ENCODE results near the gene PRTG. TPM values are rescaled to one million over a fixed set of nuclear protein-coding genes. Genes with fewer than 3 reads are reported as not detected.

Gene PRTG
- total and polyA plus RNA-seq, 4 donors: 0.68 to 21.9 (median 7.2) TPM

DNA sequence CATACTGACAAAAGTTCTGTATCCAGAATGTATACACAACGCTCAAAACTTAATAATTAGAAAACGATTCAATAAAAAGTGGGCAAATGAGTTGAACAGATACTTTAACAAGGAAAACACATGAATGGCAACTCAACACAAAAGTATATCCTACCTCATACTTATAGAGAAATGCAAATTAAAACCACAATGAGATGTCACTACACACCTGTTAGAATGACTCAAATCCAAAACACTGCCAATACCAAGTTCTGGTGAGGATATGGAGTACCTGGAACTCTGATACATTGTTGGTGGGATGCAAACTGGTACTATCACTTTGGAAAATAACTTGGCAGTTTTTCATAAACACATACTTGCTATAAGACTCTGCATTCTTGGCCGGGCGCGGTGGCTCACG lies 42.1 kb downstream of the PRTG start:
- DNase-seq (no peak), ATAC-seq (ENCODE audit: insufficient read depth, low FRiP score) (no peak)
- Histone ChIP-seq H3K36me3 (ENCODE audit: control insufficient read depth in 4 of 4, insufficient read depth in 4 of 4, low read length in 4 of 4) (no peaks in the 10 kb centered on the region), H3K9ac (ENCODE audit: insufficient read depth in 1 of 2, low read length in 2 of 2) (no peak overlapping the region), H3K4me3 (no peak overlapping the region), H3K4me1 (ENCODE audit: control insufficient read depth in 5 of 5, insufficient read depth in 5 of 5, low read length in 5 of 5) (peaks cover 0 to 7% (median 0%) of the 10 kb centered on the region in 5 donors), H3K9me3 (ENCODE audit: control insufficient read depth in 4 of 4, insufficient read depth in 3 of 4, low read length in 3 of 4) (no peaks in the 10 kb centered on the region), H3K27ac (ENCODE audit: low read depth in 1 of 2, low read length in 1 of 2) (no peak overlapping the region), H3K27me3 (ENCODE audit: control insufficient read depth in 3 of 3, insufficient read depth in 3 of 3, low read length in 2 of 3) (no peaks in the 10 kb centered on the region)
- TF ChIP-seq, protein P1, sequence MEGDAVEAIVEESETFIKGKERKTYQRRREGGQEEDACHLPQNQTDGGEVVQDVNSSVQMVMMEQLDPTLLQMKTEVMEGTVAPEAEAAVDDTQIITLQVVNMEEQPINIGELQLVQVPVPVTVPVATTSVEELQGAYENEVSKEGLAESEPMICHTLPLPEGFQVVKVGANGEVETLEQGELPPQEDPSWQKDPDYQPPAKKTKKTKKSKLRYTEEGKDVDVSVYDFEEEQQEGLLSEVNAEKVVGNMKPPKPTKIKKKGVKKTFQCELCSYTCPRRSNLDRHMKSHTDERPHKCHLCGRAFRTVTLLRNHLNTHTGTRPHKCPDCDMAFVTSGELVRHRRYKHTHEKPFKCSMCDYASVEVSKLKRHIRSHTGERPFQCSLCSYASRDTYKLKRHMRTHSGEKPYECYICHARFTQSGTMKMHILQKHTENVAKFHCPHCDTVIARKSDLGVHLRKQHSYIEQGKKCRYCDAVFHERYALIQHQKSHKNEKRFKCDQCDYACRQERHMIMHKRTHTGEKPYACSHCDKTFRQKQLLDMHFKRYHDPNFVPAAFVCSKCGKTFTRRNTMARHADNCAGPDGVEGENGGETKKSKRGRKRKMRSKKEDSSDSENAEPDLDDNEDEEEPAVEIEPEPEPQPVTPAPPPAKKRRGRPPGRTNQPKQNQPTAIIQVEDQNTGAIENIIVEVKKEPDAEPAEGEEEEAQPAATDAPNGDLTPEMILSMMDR (IDR thresholded peaks at IDR 0.05; ENCODE audit: control extremely low read depth, extremely low read depth): no peak
- WGBS, 2 donors: 95 to 96% methylated on average over 6 of the region's 6 CpGs

DNA sequence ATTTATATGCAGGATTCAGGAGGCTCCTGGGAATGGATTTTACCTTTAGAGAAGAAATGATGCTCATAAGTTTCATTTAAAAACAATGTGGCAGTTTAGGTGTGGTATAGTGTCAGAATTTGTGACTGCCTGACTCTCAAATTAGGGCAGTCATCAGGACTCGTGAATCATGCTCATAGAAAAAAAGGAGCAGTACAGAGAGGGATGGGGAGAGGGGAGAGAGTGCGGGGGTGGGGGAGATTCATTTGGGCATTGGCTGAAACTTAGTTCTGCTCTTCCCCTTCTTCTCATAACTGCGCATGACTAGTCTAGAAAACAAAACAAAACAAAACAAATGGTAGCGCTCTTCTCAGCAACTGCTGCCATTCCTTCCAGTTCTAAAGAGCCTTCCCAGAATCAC lies 44.3 kb downstream of the PRTG start:
- TF ChIP-seq, protein P1 (IDR thresholded peaks at IDR 0.05; ENCODE audit: control extremely low read depth, extremely low read depth): no peak
- no peaks in the 10 kb centered on the region for H3K9me3 ChIP-seq (ENCODE audit: control insufficient read depth in 4 of 4, insufficient read depth in 3 of 4, low read length in 3 of 4)
- no peaks in the 10 kb centered on the region for H3K4me1 ChIP-seq (ENCODE audit: control insufficient read depth in 5 of 5, insufficient read depth in 5 of 5, low read length in 5 of 5)
- H3K9ac ChIP-seq (ENCODE audit: insufficient read depth in 1 of 2, low read length in 2 of 2): no peak overlapping the region
- DNase-seq (no peak), ATAC-seq (ENCODE audit: insufficient read depth, low FRiP score) (no peak)
- WGBS, 2 donors: 83% methylated on average over 4 of the region's 4 CpGs
- H3K36me3 ChIP-seq (ENCODE audit: control insufficient read depth in 4 of 4, insufficient read depth in 4 of 4, low read length in 4 of 4): no peaks in the 10 kb centered on the region
- H3K27me3 ChIP-seq (ENCODE audit: control insufficient read depth in 3 of 3, insufficient read depth in 3 of 3, low read length in 2 of 3): no peaks in the 10 kb centered on the region
- no peak overlapping the region for H3K27ac ChIP-seq (ENCODE audit: low read depth in 1 of 2, low read length in 1 of 2)
- H3K4me3 ChIP-seq: no peak overlapping the region

DNA sequence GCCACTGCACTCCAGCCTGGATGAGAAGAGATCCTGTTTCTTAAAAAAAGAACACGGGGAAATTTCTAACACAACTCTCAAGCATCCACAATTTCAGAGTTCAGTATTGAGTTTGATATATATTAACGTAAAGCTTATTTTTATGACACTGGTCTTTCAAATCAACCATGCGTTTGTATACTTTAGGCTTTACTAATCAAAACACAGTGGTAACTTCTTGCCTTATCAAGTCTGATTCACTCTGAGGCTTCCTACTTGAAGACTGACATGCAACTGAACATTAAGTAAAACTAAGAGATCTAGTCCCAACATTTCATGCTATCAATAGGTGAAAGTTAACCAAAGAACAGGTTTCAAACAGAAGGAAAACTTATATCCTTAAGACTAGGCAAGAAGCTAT lies 46.7 kb downstream of the PRTG start:
- Histone ChIP-seq H3K4me3 (no peak overlapping the region), H3K9ac (ENCODE audit: insufficient read depth in 1 of 2, low read length in 2 of 2) (no peak overlapping the region), H3K27ac (ENCODE audit: low read depth in 1 of 2, low read length in 1 of 2) (no peak overlapping the region), H3K27me3 (ENCODE audit: control insufficient read depth in 3 of 3, insufficient read depth in 3 of 3, low read length in 2 of 3) (no peaks in the 10 kb centered on the region), H3K36me3 (ENCODE audit: control insufficient read depth in 4 of 4, insufficient read depth in 4 of 4, low read length in 4 of 4) (no peaks in the 10 kb centered on the region), H3K4me1 (ENCODE audit: control insufficient read depth in 5 of 5, insufficient read depth in 5 of 5, low read length in 5 of 5) (no peaks in the 10 kb centered on the region), H3K9me3 (ENCODE audit: control insufficient read depth in 4 of 4, insufficient read depth in 3 of 4, low read length in 3 of 4) (no peaks in the 10 kb centered on the region)
- no peak for ATAC-seq (ENCODE audit: insufficient read depth, low FRiP score)
- no peak for DNase-seq
- 86 to 91% methylated on average over 3 of the region's 3 CpGs for WGBS, 2 donors
- TF ChIP-seq, protein P1 (IDR thresholded peaks at IDR 0.05; ENCODE audit: control extremely low read depth, extremely low read depth): no peak

DNA sequence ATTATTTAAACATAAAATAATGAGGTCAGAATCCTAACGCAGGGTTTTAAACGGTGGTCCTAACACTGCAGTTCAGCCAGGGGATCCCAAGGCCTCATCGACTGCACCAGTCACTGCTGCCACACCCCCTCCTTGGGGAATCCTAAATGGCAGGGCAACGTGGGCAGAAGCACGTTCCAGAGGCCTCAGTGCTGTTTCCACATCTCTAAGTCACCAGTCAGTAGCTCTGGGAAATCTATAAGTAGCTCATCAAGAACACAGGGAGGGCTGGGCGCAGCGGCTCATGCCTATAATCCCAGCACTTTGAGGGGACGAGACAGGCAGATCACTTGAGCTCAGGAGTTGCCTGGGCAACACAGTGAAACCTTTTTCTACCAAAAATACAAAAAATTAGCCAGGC lies 47.5 kb downstream of the PRTG start:
- ATAC-seq (ENCODE audit: insufficient read depth, low FRiP score) (no peak), DNase-seq (no peak)
- no peak overlapping the region for H3K9ac ChIP-seq (ENCODE audit: insufficient read depth in 1 of 2, low read length in 2 of 2)
- TF ChIP-seq, protein P1 (IDR thresholded peaks at IDR 0.05; ENCODE audit: control extremely low read depth, extremely low read depth): no peak
- no peak overlapping the region for H3K27ac ChIP-seq (ENCODE audit: low read depth in 1 of 2, low read length in 1 of 2)
- no peaks in the 10 kb centered on the region for H3K27me3 ChIP-seq (ENCODE audit: control insufficient read depth in 3 of 3, insufficient read depth in 3 of 3, low read length in 2 of 3)
- WGBS, 2 donors: 80 to 81% methylated on average over 8 of the region's 8 CpGs
- no peaks in the 10 kb centered on the region for H3K36me3 ChIP-seq (ENCODE audit: control insufficient read depth in 4 of 4, insufficient read depth in 4 of 4, low read length in 4 of 4)
- H3K4me3 ChIP-seq: no peak overlapping the region
- no peaks in the 10 kb centered on the region for H3K9me3 ChIP-seq (ENCODE audit: control insufficient read depth in 4 of 4, insufficient read depth in 3 of 4, low read length in 3 of 4)
- H3K4me1 ChIP-seq (ENCODE audit: control insufficient read depth in 5 of 5, insufficient read depth in 5 of 5, low read length in 5 of 5): no peaks in the 10 kb centered on the region

Measured in lung (tissue), 12 donors.